NCI-H748 (cell line): ENCODE results near the gene SPTBN1.
"Not testable (repeated sequence)": the region's sequence is repeated elsewhere in the genome, so short reads cannot be mapped to it uniquely, and the experiment has no call there.

Experiments used
- DNase-seq: peaks from one replicate; lab custom pipeline; 2025; ENCODE audit not compliant: unreplicated experiment; lab: John Stamatoyannopoulos, UW

The SPTBN1 gene

DNA sequence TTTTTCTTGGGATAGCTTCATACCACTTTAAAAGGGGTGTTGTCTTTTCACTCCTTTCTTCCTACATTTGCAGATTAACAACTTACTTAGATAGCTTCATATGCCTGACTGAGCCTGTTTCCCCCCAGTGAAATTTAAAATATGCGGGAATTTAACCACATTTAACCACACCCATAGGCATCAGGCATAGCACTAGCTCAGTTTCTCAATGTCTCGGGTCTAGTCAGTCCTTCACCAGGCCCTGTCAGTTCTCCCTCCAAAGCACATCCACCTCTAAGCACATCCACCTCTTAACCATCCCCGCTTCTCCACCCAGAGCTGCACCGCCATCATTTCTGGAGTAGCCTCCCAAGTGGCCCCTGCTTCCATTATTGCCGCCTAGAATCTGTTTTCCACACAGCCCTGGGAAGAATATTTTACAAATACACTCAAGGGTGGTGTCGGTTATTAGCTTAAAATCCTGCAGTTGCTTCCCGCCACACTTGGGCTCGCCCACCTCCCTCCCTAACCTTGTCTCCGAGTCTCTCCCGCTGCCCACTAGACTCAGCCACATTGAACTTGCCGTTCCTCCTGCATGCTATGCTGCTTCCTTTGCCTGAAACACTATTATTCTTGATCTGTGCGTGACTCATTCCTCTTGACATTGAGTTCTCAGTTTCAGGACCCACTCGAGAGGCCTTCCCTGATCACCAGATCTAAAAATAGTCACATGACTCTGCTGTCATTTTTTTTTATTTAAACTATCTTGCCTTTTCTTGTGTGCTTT, 68.3 kb downstream of the SPTBN1 start:
- DNase-seq, result no peak

DNA sequence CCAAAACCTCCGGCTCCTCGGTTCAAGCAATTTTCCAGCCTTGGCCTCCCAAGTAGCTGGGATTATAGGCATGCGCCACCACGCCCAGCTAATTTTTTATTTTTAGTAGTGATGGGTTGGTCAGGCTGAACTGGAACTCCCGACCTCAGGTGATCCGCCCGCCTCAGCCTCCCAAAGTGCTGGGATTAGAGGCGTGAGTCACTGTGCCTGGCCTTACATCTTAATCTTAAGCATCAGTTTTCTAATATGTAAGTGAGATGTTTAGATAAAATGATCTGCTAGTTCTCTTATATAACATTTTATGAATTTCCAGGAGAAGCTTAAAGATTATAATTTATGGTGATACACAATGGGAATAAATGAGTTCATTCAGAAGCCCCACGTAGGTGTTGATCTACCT, 69.2 kb downstream of the SPTBN1 start:
- DNase-seq, result no peak

DNA sequence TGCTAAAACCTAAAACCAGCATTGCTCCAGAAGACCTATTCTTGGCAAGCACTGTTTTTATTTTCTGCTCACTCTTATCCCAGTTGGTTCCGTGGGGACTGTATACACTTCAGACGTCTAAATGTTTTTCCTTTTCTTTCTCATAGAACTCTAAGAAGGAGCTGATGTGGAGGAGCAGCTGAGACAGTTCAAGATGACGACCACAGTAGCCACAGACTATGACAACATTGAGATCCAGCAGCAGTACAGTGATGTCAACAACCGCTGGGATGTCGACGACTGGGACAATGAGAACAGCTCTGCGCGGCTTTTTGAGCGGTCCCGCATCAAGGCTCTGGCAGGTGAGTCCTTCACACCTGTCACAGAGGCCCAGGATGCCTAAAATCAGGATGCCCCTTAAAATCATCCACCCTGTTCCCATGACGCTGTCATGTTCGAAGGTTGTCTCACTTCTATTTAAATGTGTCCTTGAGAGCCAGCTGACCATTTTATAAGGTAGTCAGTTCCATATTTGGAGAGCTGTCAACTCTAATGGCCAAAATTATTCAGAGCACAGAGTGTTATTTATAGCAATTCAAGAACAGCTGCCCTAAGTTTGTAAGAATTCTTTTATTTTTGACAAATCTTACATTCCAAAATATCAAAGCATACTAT, 70.2 kb downstream of the SPTBN1 start:
- DNase-seq, result no peak

- DNase-seq, result no peak
Measured at GRCh38 chr2:54528311-54528955, 72.3 kb downstream of the SPTBN1 start.

GRCh38 chr2:54529518-54529917, 73.4 kb downstream of the SPTBN1 start:
- DNase-seq, result not testable (repeated sequence)

- DNase-seq, result no peak
Measured at GRCh38 chr2:54529935-54530334, 73.8 kb downstream of the SPTBN1 start.

DNA sequence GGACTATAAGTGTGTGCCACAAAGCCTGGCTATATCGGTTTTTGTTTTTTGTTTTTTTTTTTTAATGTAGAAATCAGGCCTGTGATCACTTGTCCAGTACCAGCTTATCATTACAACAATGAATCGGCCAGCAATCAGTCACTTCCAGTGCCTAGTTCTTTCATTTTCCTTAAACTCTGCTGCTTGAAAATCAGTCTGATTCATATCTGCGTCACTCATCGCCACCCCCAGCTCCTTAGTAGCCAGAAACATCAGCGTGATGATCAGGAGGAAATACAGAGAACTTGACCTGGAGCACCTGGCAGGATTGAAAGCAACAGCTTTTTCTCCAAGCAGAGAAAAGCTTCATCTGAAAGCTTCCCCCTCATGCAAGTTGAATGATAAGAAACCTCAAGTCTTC, 75.4 kb downstream of the SPTBN1 start:
- DNase-seq, result no peak

GRCh38 chr2:54534221-54534620, 78.1 kb downstream of the SPTBN1 start:
- peak; percentile 38 for DNase-seq

DNA sequence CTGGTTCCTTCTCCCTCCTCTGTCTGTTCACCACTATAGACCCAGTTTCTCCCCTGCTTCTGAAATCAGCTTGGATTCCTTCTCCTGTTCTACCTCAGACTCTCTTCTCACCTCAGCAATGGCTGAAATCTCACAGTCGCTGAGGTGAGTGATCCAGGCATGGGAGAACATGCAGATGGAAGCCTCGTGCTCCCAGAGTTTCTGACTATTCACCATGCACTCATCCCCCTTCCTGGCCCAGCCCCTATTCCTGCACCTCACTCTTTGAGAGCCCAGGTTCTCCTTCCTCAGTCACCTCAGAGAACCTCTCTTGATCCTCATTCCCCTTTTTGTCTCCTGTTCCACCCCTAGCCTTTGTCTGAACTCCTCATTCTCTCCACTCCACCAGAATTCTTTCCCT, 78.5 kb downstream of the SPTBN1 start:
- DNase-seq, result no peak

DNA sequence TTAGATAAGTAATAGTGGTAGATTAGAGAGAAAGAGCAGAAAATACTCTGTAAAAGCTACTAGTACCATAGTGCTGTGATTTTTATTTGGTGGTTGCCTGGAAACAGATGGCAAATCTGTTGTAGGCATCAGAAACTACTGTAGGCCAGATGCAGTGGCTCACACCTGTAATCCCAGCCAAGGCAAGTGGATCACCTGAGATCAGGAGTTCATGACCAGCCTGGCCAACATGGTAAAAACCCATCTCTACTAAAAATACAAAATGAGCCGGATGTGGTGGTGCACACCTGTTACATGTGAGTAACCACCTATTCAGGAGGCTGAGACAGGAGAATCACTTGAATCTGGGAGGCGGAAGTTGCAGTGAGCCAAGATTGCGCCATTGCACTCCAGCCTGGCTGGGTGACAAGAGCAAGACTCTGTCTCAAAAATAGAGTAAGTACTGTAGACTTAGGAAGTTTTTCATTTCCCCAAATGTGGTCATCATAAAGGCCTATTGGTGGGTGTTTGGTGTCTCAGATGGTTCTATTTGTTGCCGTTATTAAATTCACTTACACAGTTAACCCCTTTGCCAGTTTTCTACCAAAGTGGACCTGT, 79.6 kb downstream of the SPTBN1 start:
- no peak for DNase-seq

DNA sequence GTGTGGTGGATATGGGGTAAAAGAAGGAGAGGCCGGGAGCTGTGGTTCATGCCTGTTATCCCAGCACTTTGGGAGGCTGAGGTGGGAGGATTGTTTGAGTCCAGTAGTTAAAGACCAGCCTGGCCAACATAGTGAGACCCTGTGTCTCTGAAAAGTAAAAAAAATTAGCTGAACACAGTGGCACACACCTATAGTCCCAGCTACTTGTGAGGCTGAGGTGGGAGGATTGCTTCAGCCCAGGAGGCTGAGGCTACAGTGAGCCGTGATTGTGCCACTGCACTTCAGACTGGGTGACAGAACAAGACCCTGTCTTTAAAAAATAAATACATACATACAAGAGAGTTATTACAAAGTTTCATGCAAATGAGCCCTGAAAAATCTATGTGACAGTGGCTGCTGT, 80.6 kb downstream of the SPTBN1 start:
- no peak for DNase-seq

GRCh38 chr2:54538537-54538936, 82.4 kb downstream of the SPTBN1 start:
- DNase-seq, result no peak

- no peak for DNase-seq
Measured at GRCh38 chr2:54539683-54540082, 83.6 kb downstream of the SPTBN1 start.

DNA sequence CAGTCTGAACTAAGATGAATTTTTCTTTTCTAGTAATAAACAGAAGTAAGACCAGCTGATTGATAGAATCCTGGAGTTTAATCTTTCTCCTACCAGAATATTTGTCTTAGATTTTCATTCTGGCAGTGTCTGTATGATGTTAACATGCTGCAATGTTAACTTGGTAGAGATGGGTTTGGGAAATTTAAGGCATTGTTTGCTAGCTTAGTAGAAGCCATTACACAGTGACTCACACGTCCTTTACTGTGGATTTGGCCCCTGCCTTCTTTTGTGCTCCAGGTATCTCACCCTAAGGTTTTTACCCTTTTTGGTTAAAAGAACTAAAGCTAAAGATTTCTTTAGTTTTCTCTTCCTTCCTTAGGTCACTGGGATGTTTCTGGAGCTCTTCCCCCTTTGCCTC, 84.1 kb downstream of the SPTBN1 start:
- no peak for DNase-seq

- no peak for DNase-seq
Measured at GRCh38 chr2:54541995-54542394, 85.9 kb downstream of the SPTBN1 start.

- DNase-seq, result no peak
Measured at GRCh38 chr2:54543733-54544396, 87.7 kb downstream of the SPTBN1 start.

GRCh38 chr2:54545702-54546450, 89.7 kb downstream of the SPTBN1 start:
- DNase-seq, result no peak

DNA sequence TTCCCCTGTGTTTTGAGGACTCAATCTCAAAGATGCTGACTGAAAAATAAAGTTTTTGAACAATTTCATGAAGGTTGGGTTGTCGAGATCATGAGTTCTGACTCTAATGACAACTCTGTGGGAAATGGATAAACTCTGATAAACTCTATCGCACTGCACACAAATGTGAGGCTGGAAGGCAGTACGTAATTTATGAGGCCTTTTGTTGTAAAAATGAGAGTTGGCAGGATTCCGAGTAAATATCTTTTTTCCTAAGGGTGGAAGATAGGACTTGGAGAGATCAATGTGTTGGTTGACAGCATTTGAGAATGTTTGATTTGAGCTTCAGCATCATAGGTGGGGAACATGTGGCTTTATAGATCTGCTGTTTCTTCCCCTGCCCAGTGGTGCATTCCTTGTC, 90.4 kb downstream of the SPTBN1 start:
- no peak for DNase-seq

GRCh38 chr2:54546923-54547720, 91.0 kb downstream of the SPTBN1 start:
- DNase-seq, result no peak

DNA sequence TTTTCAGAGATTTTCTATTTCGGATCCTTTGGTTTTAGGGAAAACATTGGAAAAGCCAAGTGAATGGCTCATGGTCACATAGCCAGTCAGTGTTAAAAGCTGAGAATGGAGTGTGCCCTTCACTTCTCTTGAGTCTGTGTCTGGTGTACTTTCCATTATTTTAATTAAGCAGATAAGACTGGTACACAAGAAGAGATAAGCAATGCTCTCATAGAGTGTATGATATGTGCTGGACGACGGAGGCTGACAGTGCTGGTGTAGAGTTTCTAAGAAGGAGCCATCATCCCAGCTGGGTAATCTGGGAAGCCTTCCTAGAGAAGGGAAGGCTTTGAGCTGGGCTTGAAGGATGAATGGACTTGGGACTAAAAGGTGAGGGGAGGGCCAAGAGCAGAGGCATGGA, 93.3 kb downstream of the SPTBN1 start:
- DNase-seq, result no peak
